HG03103 (cell line): ENCODE results near the gene NRXN3.
"Not testable (repeated sequence)": the region's sequence is repeated elsewhere in the genome, so short reads cannot be mapped to it uniquely, and the experiment has no call there.

Source experiments
- ATAC-seq: cut with Tn5 transposase; IDR thresholded peaks from one replicate; pipeline ENCODE4 v1.9.1; 2021; ENCODE audit warnings: low read depth; ENCODE audit not compliant: unreplicated experiment

Gene NRXN3

DNA sequence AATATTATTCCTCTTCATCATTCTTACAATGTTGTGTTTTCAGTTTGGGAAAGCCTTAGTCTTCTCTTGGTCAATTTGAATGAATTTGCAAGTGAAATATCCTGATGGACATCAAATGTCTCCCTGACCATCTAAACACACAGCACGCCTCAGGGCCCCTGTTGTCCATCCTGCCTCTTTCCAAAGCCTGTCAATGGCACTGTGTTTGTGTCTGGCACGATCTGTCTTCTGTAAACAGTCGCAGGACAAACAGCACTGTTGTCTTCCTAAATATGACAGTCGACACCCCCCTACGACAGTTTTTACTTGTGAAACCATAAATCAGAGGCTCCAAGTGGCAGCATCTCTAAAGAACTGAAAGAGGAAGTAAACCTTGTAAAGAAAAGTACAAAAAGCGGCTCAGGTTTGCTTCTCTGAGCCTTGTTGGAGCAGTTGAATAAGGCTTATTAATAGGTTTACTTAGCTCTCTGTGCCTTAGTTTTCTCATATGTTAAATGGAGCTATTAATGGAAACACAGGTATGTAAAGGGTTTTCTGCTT is 285.8 kb downstream of the NRXN3 start:
- peak; percentile 71 for ATAC-seq

DNA sequence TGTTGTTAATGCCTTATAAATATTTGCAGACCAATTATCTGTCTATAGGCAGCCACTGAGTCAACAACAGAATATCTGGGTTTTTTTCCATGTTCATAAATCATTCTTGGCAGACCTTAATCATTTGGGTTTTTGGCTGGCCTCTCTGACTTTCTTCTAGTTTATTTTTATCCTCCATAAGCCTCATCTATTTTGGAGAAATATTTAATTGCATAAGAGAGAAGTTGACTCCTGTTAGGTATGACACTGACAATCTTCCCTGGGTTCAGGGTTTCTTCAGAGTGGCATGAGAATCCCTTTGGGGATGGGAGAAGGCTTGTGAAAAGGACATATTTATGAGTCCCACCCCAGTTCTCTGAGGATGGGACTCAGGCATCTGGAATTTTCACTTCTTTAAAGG is 299.8 kb downstream of the NRXN3 start:
- no peak for ATAC-seq

DNA sequence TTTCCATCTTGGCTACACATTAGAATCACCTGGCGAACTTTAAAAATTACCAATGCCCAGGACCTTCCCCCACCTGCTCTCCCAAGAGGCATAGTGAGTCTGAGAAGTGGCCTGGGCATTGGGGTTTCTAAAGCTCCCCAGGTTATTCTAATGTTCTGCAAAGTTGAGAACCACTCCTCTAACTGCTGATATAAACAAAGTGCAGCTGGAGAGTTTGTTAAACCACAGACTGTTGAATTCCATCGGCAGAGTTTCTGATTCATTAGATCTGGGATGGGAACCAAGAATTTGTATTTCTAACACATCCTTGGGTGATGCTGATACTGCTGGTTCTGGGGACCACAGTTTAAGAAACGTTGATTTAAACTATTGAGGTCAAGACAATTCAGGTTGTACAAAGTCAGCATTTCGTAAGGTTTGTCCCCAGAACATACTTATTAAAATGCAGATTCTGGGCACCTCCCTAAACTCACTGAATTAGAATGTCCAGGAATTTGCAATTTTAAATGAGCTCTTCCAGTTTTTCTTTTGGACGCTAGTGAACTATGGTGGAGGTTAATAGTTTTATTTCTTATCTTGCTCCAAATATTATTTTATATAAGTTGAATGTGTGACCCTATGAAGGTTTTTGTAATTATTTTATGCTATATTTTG is 309.1 kb downstream of the NRXN3 start:
- ATAC-seq: no peak

DNA sequence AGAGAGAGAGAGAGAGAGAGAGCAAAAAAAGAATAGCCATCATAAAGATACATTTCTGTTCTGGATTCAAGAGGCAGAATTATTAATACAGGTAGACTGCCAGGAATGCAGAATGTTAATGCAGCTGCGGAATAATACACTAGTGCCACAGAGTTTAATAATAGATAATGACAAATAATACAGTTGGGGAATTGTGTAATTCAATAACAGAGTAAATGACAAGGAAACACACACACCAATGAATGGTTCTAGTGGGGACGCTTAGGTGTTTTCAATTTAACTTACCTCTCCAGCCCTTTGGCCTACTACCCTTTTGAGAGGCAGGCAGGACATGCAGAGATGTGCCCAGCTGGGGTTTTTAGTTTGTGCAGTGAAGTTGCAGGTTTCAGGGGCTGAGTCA is 313.9 kb downstream of the NRXN3 start:
- no peak for ATAC-seq

DNA sequence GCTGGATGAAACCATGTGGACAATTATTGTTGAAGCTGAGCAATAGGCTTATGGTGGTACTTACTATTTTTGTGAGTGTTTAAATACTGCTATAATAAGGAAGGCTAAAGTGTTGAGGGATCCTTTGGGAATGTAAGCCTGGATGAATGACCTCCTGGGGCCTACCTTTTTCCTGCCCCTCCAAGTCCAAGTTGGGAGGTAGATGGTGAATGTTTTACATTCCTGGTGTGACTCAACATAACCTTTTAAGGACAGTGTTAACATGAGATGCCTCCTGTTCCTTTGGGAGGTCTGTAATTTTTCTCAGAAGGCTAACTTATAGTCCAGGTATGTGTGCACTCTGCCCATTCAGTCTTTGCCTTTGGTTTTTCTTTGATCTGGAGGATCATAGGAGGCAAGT is 315.9 kb downstream of the NRXN3 start:
- ATAC-seq: no peak

DNA sequence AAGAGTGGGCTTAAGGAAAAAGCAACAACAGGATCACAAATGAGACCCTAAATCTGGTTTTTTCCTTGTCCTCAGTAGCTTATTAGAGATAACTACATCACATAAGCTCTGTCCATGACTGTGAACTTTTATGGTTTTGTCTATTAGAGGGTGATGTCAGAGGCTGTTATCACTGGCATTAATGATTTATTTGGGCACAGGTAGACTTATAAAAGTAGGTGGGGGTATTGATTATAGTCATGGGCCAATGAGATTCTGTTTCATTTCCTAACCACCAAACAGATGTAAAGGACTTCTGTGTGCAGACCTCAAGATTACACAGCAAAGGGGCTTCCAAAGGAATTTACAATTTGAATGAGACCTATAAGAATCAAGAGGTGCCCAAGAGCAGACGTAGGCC is 316.4 kb downstream of the NRXN3 start:
- no peak for ATAC-seq

DNA sequence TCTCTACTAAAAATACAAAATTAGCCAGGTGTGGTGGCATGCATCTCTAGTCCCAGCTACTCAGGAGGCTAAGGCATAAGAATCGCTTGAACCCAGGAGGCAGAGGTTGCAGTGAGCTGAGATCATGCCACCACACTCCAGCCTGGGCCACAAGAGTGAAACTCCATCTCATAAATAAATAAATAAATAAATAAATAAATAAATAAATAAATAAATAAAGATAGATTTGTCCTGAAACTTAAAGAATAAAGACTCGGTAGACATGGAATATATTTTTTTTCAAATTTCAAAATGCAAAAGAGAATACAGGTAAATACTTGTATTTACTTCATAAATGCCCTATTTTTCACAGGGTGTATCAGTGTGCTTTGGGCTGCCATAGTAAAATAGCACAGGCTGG is 317.4 kb downstream of the NRXN3 start:
- not testable (repeated sequence) for ATAC-seq

DNA sequence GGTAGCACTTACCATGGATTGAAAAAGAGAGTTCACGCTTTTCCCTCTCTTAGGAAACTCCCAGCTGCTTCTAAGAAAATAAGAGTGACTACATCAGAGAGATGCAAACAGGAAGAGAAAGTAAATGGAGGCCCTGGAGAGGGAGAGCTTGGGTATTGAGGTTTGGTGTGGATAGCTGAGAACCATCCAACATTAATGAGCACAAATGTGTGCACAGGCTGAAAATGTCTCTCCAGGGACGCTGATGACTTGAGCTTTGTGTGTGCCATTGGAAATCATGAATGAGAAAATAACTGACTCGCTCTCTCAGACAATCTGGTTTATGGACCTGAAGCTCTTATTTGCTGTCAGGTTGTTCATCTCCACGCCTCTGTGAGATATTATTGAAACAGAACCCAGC is 318.8 kb downstream of the NRXN3 start:
- no peak for ATAC-seq

DNA sequence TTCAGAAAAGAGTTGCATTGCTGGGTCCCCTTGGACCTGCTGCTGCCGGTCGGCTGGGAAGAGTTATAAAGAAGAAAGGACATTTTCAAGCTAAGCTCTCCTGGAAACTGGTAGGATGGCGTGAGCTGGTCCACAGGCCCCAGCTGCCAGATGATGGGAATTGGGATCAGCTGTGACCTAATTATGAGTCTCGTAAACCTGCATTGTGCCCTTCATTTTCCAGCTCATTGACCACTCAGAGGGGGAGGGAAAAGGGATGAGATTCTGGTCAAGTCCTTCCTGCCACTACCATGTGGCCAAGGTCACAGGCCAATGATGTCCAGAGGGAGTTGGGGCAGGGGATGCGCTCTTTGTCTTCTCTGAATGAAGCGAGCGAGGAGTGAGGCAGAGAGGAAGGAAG is 320.9 kb downstream of the NRXN3 start:
- no peak for ATAC-seq

DNA sequence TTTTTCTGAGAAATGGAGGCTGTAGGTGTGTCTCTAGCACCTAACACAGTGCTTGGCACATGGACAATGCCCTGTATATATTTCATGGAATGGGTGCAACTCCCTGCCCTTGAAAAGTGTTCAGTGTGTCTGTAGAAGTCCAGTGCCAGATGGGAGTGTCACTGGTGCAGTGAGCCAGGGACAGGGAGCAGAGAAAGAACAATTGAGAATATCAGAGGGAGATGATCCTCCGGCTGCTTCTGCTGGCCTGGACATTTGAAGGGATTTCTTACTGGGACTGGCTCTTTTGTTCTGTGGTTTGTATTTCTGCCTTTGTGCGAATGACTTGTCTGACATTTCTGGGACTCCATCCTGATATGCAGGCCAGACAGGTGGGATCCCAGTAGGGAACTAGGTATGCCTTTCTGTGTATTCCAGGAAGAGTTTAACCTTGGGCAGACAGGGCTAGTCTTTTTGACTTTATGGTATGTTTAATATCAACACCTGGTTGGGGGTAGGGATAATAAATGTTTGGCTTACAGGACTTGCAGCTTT is 328.0 kb downstream of the NRXN3 start:
- ATAC-seq: no peak

DNA sequence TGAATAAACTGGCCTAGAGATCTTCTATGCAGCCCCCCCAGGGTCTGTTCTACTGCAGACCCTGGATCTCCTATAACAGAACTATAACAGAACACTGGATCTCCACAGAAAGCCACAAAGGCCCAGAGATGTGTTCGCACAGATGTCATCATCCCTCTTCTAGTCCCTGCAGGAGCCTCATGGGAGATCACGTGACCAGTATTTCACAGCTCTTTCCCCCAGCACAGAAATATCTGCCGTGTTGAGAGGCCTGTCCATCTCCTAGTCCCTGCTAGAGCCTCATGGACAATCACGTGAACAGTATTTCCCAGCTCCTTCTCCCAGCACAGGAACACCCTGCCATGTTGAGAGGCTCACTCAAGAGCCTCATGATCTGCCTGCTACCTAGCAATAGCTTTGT is 331.7 kb downstream of the NRXN3 start:
- no peak for ATAC-seq

DNA sequence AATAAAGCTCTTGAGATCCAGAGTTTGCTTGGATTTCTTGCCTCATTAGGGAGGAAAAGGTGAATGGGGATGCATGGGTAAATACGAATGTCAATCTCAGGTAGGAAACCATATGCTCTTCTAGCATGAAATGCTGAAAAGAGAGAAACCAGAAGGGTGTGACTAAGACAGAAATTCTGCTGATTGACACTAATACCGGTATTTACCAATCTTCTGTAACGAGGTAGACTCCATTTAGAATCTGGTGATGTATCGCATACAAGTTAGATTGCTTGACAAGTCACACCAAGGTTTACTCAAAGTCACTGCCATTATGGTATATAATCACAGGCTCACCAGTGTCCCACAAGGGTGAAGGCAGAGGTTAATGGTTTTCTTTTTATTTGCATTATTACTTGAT is 337.9 kb downstream of the NRXN3 start:
- ATAC-seq: no peak

DNA sequence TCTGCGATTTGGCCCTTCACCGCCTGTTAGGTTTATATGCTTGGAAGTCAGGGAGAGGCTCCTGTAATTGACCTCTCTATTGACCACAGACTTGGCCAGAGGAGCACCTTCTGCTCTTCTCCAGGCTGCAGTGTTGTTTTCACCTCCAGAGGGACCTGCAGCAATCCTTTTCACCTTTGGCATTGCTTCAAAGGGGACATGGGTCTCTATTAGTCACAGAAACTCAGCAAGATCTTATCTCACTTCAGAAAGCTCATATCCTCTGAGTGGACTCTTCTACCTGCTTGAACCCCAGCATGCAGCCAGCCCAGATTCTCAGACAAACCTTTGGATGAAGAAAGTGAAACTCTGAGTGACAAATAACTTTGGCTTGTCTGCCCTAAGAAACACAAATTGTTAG is 339.3 kb downstream of the NRXN3 start:
- ATAC-seq: no peak

DNA sequence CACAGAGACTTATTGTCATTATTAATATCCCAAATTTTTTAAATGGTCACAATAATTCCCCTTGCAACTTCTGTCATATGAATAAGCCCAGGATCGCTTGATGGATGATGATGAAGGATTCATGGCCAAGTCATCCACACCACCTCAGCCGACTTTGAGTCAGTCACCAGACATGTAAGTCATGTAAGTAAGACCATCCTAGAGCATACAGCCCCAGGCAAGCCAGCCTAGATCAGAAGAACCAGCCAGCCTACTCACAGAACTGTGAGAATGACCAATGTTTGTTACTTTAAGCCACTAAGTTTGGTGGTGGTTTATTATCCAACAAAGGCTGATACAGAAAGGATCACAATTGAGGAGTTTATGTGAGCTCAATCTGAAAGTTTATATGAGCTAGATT is 341.8 kb downstream of the NRXN3 start:
- no peak for ATAC-seq

DNA sequence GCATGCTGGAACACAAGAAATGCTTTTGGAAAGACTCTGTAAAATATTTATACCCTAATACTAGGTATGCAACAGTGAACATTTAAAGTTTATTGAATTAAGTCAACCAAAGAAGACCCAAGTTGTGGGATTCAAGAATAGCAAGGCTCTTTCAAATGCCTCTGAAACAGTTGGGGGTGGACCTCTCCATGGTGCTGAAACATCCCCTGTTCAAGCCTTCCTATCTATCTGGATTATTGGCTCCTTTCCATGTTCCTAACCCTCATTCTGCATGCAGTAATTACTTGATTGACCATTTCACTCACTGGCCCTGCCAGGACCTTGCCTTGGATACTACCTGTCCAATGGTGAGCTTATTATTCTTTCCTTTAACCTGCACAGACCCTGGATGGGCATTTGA is 349.7 kb downstream of the NRXN3 start:
- no peak for ATAC-seq

DNA sequence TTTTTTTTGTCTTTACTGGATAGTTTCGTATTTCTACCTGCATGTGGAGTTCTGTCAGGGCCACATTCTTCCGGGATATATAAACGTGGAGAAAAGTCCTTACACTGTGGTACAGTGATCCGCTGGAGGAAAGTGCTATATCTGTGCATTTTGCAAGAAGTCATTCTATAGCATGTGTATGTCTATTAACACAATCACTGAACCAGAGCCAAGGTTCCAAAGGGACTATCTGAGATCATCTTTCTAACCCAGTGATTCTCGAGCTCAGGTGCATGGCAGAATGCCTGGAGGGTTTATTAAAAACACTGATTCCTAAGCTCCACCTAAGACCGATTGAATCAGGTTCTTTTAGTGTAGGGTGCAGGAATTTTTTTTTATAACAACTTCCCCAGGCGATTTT is 354.0 kb downstream of the NRXN3 start:
- ATAC-seq: no peak

DNA sequence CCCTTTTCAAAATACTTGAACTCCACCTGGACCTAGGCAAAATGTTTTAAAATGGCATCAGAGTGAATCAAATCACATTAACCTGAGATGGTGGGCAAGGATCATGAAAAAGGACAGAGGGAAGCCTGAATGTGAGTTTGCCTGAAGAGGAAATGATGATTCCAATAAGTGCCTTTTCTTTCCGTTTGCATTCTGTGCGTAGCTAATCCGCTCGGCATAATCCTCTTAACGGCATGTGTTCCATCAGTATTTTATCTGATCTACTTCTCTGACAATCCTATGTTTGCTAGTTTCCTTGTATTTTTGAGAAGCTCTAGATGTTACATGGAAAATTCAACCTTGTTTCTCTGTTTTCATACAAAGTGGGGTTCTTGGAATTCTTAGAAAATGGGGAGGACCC is 354.6 kb downstream of the NRXN3 start:
- ATAC-seq: no peak

DNA sequence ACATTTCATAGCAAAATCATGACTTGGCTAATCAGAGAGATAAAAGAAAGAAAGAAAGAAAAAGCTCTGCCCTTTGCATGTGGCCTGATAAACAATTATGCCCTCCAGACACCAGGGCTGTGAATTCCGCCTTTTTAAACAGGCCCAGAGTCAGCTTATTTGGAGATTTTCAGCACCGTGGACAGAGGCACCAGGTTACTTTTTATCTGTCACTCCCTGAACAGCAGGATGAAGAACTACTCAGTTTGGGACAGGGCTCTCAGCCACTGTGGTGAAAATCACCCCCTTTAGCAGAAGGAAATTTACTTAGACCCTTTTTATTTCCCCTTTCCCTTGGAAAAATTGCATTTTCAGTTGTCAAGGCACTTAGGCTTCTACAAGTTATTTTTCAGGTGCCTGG is 359.9 kb downstream of the NRXN3 start:
- no peak for ATAC-seq

DNA sequence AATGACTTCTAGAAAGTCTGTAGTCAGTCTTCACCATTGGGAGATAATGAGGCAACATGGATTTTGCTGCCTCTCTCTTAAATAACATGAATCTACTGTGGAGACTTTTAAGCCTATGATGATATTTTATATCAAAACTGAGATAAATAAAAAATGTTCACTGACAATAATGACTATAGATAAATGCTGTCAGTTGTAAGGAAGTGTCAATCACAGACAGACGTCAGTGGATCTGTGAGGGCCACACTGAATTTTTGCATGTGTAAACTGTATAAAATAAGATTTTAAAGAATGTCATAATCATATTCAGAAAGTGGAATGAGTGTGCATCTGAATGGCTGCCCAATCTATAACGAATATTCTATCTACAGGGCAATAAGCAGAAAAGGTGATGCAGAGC is 364.0 kb downstream of the NRXN3 start:
- ATAC-seq: no peak

DNA sequence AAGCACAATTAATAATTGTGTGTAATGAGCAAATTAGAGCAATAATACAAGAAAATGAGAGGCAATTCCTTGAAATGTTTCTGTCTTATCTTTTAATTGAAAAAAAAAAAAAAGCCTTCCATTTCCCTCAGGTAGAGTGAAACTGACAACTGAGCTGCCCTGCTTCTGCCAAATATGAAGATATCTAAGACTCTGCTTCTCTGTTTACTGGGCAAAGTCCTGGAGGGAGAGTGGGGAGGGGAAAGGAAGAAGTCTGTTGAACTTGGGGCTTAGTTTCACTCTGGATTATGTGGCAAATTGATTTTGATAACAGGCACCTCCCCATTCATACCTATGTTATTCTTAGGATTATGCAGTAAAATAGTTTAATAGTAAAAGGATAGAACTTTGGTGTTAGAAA is 364.9 kb downstream of the NRXN3 start:
- ATAC-seq: no peak

DNA sequence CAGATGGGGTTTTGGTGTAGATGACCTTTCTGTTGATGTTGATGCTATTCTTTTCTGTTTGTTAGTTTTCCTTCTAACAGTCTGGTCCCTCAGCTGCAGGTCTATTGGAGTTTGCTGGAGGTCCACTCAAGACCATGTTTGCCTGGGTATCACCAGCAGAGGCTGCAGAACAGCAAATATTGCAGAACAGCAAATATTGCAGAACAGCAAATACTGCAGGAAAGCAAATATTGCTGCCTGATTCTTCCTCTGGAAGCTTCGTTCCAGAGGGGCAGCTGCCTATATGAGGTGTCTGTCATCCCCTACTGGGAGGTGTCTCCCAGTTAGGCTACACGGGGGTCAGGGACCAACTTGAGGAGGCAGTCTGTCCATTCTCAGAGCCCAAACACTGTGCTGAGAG is 371.6 kb downstream of the NRXN3 start:
- not testable (repeated sequence) for ATAC-seq

DNA sequence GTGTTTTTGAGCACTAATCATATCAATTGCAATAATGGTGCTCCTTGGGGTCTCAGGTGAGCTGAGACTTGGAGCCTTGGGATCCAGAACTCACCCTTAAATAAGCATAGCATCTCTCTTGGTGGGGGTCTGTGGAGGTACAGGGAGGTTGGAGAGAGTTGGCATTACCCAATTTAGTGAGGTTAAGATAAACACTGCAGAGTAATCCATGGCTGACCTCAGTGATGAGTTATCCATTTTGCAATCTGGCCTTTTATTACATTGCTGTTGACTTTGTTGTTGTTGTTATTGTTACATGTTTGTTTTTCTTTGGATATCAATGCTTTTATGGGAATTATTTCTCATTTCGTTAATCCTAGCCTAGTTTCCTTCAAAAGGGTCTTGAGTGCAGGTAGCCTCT is 373.3 kb downstream of the NRXN3 start:
- no peak for ATAC-seq

DNA sequence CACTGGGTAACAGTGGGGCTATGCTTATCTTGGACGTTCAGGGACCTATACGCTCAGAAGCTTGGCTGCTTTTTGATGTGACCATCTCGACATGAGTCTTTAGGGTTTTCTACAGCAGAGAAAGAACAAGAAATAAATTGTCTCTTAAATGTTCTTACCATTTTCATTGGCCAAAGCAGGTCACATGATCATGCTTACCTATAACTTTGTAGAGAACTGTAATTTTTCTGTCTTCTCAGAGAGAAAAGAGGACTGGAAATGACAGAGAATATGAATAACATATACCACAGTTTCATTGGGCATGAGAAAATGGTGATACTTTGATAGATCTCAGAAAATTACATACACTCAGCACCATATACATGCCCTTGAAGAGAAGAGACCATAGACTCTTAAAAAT is 390.9 kb downstream of the NRXN3 start:
- no peak for ATAC-seq
